Measurements from ENCODE around the gene MACROD2.
A peak's percentile ranks its signal among the peaks of the same experiment; 100 is the strongest.

The MACROD2 gene

DNA sequence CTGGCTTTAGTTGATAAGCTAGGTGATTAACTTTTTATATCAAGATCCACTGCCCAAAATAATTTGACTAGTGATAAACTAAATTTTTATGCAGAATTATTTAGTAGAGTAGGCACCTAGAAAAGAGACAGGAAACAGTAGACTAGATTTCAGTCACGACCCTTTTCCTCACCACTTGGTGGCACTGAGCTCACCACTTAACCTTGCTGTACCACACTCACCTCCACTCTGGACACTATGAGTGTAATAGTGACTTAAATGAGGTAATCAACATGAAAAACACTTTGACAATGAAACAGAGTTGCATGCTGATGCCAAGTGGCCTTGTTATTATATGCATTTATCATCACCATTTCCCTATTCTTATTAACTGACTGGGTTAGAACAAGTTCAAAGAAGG, 1847.6 kb downstream of the MACROD2 start:
- TF ChIP-seq, protein P1, sequence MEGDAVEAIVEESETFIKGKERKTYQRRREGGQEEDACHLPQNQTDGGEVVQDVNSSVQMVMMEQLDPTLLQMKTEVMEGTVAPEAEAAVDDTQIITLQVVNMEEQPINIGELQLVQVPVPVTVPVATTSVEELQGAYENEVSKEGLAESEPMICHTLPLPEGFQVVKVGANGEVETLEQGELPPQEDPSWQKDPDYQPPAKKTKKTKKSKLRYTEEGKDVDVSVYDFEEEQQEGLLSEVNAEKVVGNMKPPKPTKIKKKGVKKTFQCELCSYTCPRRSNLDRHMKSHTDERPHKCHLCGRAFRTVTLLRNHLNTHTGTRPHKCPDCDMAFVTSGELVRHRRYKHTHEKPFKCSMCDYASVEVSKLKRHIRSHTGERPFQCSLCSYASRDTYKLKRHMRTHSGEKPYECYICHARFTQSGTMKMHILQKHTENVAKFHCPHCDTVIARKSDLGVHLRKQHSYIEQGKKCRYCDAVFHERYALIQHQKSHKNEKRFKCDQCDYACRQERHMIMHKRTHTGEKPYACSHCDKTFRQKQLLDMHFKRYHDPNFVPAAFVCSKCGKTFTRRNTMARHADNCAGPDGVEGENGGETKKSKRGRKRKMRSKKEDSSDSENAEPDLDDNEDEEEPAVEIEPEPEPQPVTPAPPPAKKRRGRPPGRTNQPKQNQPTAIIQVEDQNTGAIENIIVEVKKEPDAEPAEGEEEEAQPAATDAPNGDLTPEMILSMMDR (IDR thresholded peaks at IDR 0.05; ENCODE audit: borderline replicate concordance, control extremely low read depth, extremely low read depth, insufficient read depth, missing control alignments): no peak
- peak; percentile 4 for DNase-seq (ENCODE audit: low spot score)
- in situ Hi-C loops (cut with MboI; ENCODE audit: low sequenced_read_pairs, unreplicated experiment): no loop called here

DNA sequence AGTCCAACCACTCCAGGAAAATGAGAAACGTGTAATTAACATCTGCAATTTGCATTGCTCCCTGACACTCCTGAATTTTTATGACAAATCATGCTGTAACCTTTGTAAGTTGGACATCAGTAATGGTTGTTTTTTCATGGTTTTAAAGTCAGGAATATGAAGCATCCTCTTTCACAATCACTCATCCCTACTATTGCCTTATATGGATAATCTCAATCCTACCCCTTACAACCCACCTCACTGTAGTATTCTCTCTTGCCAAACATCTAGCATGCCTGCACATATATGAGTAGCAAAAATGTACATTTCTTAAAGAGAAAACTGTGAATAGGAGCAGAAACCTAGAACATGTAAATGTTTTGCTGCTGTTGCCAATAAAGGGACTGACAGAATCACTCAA, 1848.5 kb downstream of the MACROD2 start:
- no peak for DNase-seq (ENCODE audit: low spot score)
- in situ Hi-C loops (cut with MboI; ENCODE audit: low sequenced_read_pairs, unreplicated experiment): no loop called here
- TF ChIP-seq, protein P1 (IDR thresholded peaks at IDR 0.05; ENCODE audit: borderline replicate concordance, control extremely low read depth, extremely low read depth, insufficient read depth, missing control alignments): no peak

DNA sequence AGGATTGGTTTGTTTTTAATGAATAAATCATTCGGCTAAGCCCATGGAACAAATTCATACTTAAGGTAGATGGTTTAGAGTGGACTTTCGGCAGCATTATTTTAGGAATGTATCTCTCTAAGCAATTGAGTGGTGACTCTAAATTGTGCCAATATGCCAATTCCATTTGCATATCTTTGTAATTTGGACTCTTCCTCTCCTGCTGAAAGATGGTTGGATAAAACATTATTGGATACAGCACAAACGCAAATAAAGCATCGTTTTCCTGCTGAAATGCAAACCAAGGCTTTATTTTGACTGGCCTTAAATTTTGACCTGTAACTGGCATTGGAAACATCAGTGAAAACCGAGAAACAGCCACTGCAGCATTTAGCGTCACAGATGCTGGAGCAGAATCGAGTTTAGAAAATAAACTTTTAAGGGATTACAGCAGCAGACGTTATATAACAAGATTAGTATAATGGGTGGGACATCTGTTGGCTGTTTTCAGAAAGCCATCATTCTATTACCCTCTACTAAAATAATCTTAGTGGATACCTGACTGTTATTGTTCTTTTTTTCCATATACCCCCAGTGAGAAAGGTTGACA, 1852.0 kb downstream of the MACROD2 start:
- TF ChIP-seq, protein P1 (IDR thresholded peaks at IDR 0.05; ENCODE audit: borderline replicate concordance, control extremely low read depth, extremely low read depth, insufficient read depth, missing control alignments): no peak
- no peak for DNase-seq (ENCODE audit: low spot score)
- in situ Hi-C loops (cut with MboI; ENCODE audit: low sequenced_read_pairs, unreplicated experiment): no loop called here

DNA sequence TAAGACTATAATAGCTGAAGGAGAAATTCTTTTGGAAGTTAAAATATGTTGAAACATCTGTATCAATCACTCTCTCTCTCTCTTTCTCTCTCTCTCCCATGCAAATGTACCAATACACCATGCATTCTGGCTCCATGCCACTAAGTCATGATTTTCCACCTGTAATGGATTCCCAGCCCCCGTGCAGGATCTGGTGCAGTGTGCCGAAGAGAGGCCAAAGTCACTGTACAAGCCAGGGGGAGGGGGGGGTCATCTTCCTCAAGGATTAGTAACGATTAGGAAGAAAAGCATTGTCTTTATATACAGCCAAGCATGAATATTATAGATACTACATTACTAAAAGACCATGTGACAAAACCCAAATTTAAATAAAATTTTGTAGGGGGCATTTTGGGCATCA, 1852.8 kb downstream of the MACROD2 start:
- TF ChIP-seq, protein P1 (IDR thresholded peaks at IDR 0.05; ENCODE audit: borderline replicate concordance, control extremely low read depth, extremely low read depth, insufficient read depth, missing control alignments): no peak
- in situ Hi-C loops (cut with MboI; ENCODE audit: low sequenced_read_pairs, unreplicated experiment): no loop called here
- no peak for DNase-seq (ENCODE audit: low spot score)

DNA sequence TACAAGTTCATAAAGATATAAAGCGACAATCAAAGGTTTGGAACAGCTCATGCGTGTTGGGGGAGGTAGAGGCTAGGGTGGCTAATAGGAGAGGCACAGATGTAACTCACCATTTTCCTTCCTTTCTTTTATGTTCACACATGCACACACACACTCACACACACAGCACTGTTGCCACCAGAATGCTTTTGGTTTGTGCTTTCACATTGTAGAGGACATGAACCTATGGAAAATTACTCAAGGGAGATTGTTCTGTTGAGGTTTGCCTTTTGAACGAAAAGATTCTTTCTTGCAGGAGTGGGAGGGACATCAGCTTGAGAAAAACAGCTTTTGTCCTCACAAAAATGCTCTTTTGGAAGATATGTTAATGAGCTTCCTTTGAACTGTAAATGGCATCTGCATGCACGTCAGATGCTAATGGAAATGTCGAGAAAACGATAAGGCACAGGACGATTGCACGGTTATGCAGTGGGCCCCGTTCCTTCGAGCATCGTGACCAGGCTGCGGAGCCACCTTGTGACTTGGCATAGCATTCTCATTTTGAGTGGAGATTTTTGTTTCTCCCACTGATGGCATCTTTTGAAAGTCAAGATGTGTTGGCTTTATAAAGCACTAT, 1853.8 kb downstream of the MACROD2 start:
- no peak for DNase-seq (ENCODE audit: low spot score)
- TF ChIP-seq, protein P1 (IDR thresholded peaks at IDR 0.05; ENCODE audit: borderline replicate concordance, control extremely low read depth, extremely low read depth, insufficient read depth, missing control alignments): no peak
- in situ Hi-C loops (cut with MboI; ENCODE audit: low sequenced_read_pairs, unreplicated experiment): no loop called here

DNA sequence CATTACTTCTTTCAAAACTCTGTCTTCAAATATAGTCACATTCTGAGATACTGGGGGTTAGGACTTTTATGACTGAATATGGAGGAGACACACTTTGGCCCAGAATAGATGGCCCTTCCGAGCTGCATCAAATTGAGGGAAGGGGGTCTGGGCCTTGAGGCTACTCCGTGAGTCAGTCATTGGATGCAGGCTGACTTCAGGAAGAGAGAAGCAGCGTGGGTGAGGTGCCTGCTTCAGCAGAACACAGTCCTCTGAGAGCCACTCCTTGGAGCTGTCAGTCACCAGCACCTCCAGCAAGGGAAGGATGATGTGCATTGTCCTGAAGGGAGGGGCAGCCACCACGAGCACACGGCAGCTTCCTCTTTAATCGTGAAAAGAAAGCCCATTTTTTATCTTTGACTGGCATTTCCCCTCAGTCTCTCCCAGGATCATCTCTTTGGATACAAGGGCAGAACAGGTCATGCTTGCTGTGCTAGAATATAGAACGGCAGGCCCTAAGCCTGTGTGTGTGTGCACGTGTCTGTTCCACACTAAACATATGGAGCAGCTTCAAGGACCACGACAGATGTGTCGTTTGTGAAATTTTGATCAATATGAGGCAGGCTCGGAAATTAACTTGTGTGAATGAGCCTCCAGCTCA, 1856.4 kb downstream of the MACROD2 start:
- TF ChIP-seq, protein P1 (IDR thresholded peaks at IDR 0.05; ENCODE audit: borderline replicate concordance, control extremely low read depth, extremely low read depth, insufficient read depth, missing control alignments): no peak
- in situ Hi-C loops (cut with MboI; ENCODE audit: low sequenced_read_pairs, unreplicated experiment): no loop called here
- no peak for DNase-seq (ENCODE audit: low spot score)

Measured in GM13976 (cell line).